Measurements from ENCODE around the gene SLC38A2. TPM values are rescaled to one million over a fixed set of nuclear protein-coding genes. Genes with fewer than 3 reads are reported as not detected.

SLC38A2 gene
- total and polyA plus RNA-seq, 2 of the 4 experiments (the other 2 are of a cell fraction): 313 to 881 TPM

GRCh38 chr12:46374310-46374709, 1.7 kb upstream of the SLC38A2 start:
- Histone ChIP-seq H2BK20ac (ENCODE audit: low read depth, low read length) (peak overlapping the region; percentile 98), H3K9me1 (ENCODE audit: insufficient read depth, low read length) (peaks cover 3% of the 10 kb centered on the region), H2AFZ (replicated peaks; ENCODE audit: low read length, poor library complexity) (peak overlapping the region; percentile 83), H2BK120ac (ENCODE audit: low read depth, low read length) (peak overlapping the region; percentile 95), H3K4me3 (ENCODE audit: insufficient read depth, low read depth, low read length) (no peak overlapping the region), H2BK15ac (ENCODE audit: low read depth, low read length) (peak overlapping the region; percentile 95), H3K9me3 (ENCODE audit: control insufficient read depth, insufficient read depth, low read length) (no peaks in the 10 kb centered on the region), H3K18ac (ENCODE audit: low read depth, low read length) (peak overlapping the region; percentile 89), H3K27me3 (ENCODE audit: control insufficient read depth, insufficient read depth, low read length) (no peaks in the 10 kb centered on the region), H3K27ac (ENCODE audit: insufficient read depth, low read length) (peak overlapping the region; percentile 94), H3K56ac (ENCODE audit: extremely low read depth, insufficient read depth, low read length) (peak overlapping the region; percentile 99), H3K23ac (ENCODE audit: low read depth, low read length) (peak overlapping the region; percentile 100), H4K8ac (ENCODE audit: low read depth in 2 of 2, low read length in 2 of 2) (peak overlapping the region; percentile 94 to 98), H3K79me1 (ENCODE audit: low read depth in 1 of 2, low read length in 2 of 2) (peaks cover 11 to 37% of the 10 kb centered on the region in 2 experiments), H3K4ac (ENCODE audit: low read depth, low read length) (peak overlapping the region; percentile 99), H3K9ac (ENCODE audit: low read depth, low read length) (peak overlapping the region; percentile 93; the same call in 1 of the 2 replicates), H3K4me2 (ENCODE audit: low read depth, low read length) (peak overlapping the region; percentile 86), H2AK5ac (ENCODE audit: low read depth, low read length) (peak overlapping the region; percentile 98; the same call in 1 of the 2 replicates), H3K36me3 (ENCODE audit: control insufficient read depth, insufficient read depth, low read length) (peaks cover 17% of the 10 kb centered on the region), H2AK9ac (replicated peaks; ENCODE audit: low read depth, low read length, poor library complexity) (peak overlapping the region; percentile 97), H3K14ac (replicated peaks; ENCODE audit: low read depth, low read length) (peak overlapping the region; percentile 100), H3K4me1 (ENCODE audit: control insufficient read depth, insufficient read depth, low read length) (peaks cover 7% of the 10 kb centered on the region), H4K20me1 (ENCODE audit: insufficient read depth, low read length) (peaks cover 33% of the 10 kb centered on the region), H2BK5ac (ENCODE audit: low read depth, low read length, poor library complexity, severe bottlenecking) (peak overlapping the region; percentile 96), H4K91ac (ENCODE audit: insufficient read depth, low read depth, low read length) (peak overlapping the region; percentile 98), H4K5ac (ENCODE audit: low read depth, low read length) (peak overlapping the region; percentile 83)
- POLR2A ChIA-PET (ENCODE audit: unreplicated experiment): interaction anchor here (0.5 to 1.0 kb wide), 2 partner anchors 12 to 329 kb away, joined by 3 read pairs; no protein-coding TSS in a partner anchor
- DNase-seq: no peak
- dilution Hi-C loops (cut with HindIII; ENCODE audit: low sequenced_read_pairs, unreplicated experiment) (no loop called here), intact Hi-C loops (cut with micrococcal nuclease) (loop anchor here (5.0 kb wide), 4 partner anchors 58 to 648 kb away; no protein-coding TSS in a partner anchor), in situ Hi-C loops (cut with MboI; ENCODE audit: low sequenced_read_pairs) (loop anchor here (10.0 kb wide), 1 partner anchor 180 kb away; no protein-coding TSS in a partner anchor)
- CTCF ChIA-PET: no interaction called here
- BruUV-seq (replicated peaks): no TSS peak
- WGBS, 2 experiments (ENCODE audit: extremely low coverage in 2 of 2, insufficient read length in 1 of 2): no CpG with 5 or more reads among the region's 1 CpG
- TF ChIP-seq ELK1 (IDR thresholded peaks at IDR 0.05; ENCODE audit: borderline replicate concordance, low read depth, low read length) (no peak), USF2 (IDR thresholded peaks at IDR 0.05; ENCODE audit: low read depth, low read length) (no peak), BHLHE40 (IDR thresholded peaks at IDR 0.05; ENCODE audit: low read depth, low read length) (no peak), FOS (IDR thresholded peaks at IDR 0.05; ENCODE audit: low read depth, low read length) (no peak), CEBPB (IDR thresholded peaks at IDR 0.05; ENCODE audit: low read depth, low read length) (no peak), POLR2A (IDR thresholded peaks at IDR 0.05; ENCODE audit: low read depth, low read length) (no peak), SMC3 (IDR thresholded peaks at IDR 0.05; ENCODE audit: low read depth, low read length) (no peak)
- no peak for ATAC-seq (ENCODE audit: low read depth)

All from IMR-90 (cell line).